Measurements from ENCODE around the gene FFAR1.
"Not testable (repeated sequence)": the region's sequence is repeated elsewhere in the genome, so short reads cannot be mapped to it uniquely, and the experiment has no call there.

Gene FFAR1

GRCh38 chr19:35359395-35359794 is 11.7 kb downstream of the FFAR1 start:
- not testable (repeated sequence) for DNase-seq (ENCODE audit: low read depth in 2 of 3, low spot score in 1 of 3)

GRCh38 chr19:35360081-35360480 is 12.4 kb downstream of the FFAR1 start:
- DNase-seq (ENCODE audit: low read depth in 2 of 3, low spot score in 1 of 3) = not testable (repeated sequence)

- no peak for DNase-seq (ENCODE audit: low read depth in 2 of 3, low spot score in 1 of 3)
Measured at GRCh38 chr19:35360880-35361420, 13.2 kb downstream of the FFAR1 start.

GRCh38 chr19:35362261-35363000 is 14.7 kb downstream of the FFAR1 start:
- no peak for DNase-seq (ENCODE audit: low read depth in 2 of 3, low spot score in 1 of 3)

- DNase-seq (ENCODE audit: low read depth in 2 of 3, low spot score in 1 of 3) = no peak
Measured at GRCh38 chr19:35363001-35363590, 15.4 kb downstream of the FFAR1 start.

GRCh38 chr19:35363711-35364425 is 16.2 kb downstream of the FFAR1 start:
- no peak for DNase-seq (ENCODE audit: low read depth in 2 of 3, low spot score in 1 of 3)

GRCh38 chr19:35365303-35365702 is 17.6 kb downstream of the FFAR1 start:
- no peak for DNase-seq (ENCODE audit: low read depth in 2 of 3, low spot score in 1 of 3)

- no peak for DNase-seq (ENCODE audit: low read depth in 2 of 3, low spot score in 1 of 3)
Measured at GRCh38 chr19:35368378-35368777, 20.7 kb downstream of the FFAR1 start.

- no peak for DNase-seq (ENCODE audit: low read depth in 2 of 3, low spot score in 1 of 3)
Measured at GRCh38 chr19:35369522-35369921, 21.8 kb downstream of the FFAR1 start.

- no peak for DNase-seq (ENCODE audit: low read depth in 2 of 3, low spot score in 1 of 3)
Measured at GRCh38 chr19:35370722-35371121, 23.0 kb downstream of the FFAR1 start, which contains the start of gene GPR42. TSS of gene GPR42 (plus strand) at chr19:35371068. CDS start at chr19:35371360, 292 bp downstream.

GRCh38 chr19:35373492-35373891 is 25.8 kb downstream of the FFAR1 start:
- DNase-seq (ENCODE audit: low read depth in 2 of 3, low spot score in 1 of 3) = no peak

GRCh38 chr19:35374031-35374430 is 26.3 kb downstream of the FFAR1 start:
- DNase-seq (ENCODE audit: low read depth in 2 of 3, low spot score in 1 of 3) = not testable (repeated sequence)

- no peak for DNase-seq (ENCODE audit: low read depth in 2 of 3, low spot score in 1 of 3)
Measured at GRCh38 chr19:35375505-35376307, 28.0 kb downstream of the FFAR1 start.

- no peak for DNase-seq (ENCODE audit: low read depth in 2 of 3, low spot score in 1 of 3)
Measured at GRCh38 chr19:35377656-35378055, 30.0 kb downstream of the FFAR1 start.

- DNase-seq (ENCODE audit: low read depth in 2 of 3, low spot score in 1 of 3) = no peak
Measured at GRCh38 chr19:35378356-35378755, 30.7 kb downstream of the FFAR1 start.

GRCh38 chr19:35379545-35379944 is 31.8 kb downstream of the FFAR1 start:
- DNase-seq (ENCODE audit: low read depth in 2 of 3, low spot score in 1 of 3) = not testable (repeated sequence)

GRCh38 chr19:35379992-35380391 is 32.3 kb downstream of the FFAR1 start:
- no peak for DNase-seq (ENCODE audit: low read depth in 2 of 3, low spot score in 1 of 3)

- DNase-seq (ENCODE audit: low read depth in 2 of 3, low spot score in 1 of 3) = no peak
Measured at GRCh38 chr19:35380450-35381124, 32.9 kb downstream of the FFAR1 start.

- DNase-seq (ENCODE audit: low read depth in 2 of 3, low spot score in 1 of 3) = no peak
Measured at GRCh38 chr19:35381318-35381717, 33.6 kb downstream of the FFAR1 start.

GRCh38 chr19:35381926-35382325 is 34.2 kb downstream of the FFAR1 start:
- DNase-seq (ENCODE audit: low read depth in 2 of 3, low spot score in 1 of 3) = no peak

Data from stimulated activated CD4-positive, alpha-beta T cell treated with anti-CD3 and anti-CD28 coated beads, Interleukin-12 subunit alpha, Interleukin-12 subunit beta, amount 100 ng/mL, for 48 hours (primary cell).